8988T (cell line): ENCODE data around the gene CLDN3.
"Not testable (repeated sequence)": the region's sequence is repeated elsewhere in the genome, so short reads cannot be mapped to it uniquely, and the experiment has no call there.

Experiments used
- DNase-seq: peaks from one replicate; pipeline ENCODE4 v3.0.0; 2011

The CLDN3 gene

GRCh38 chr7:73735528-73735905 is 34.6 kb downstream of the CLDN3 start:
- DNase-seq, result peak; percentile 2

- DNase-seq, result peak; percentile 63
Observed at GRCh38 chr7:73734619-73735527, 35.2 kb downstream of the CLDN3 start.

- no peak for DNase-seq
Observed at GRCh38 chr7:73732397-73732796, 37.7 kb downstream of the CLDN3 start.

- DNase-seq, result no peak
Observed at GRCh38 chr7:73730485-73730884, 39.6 kb downstream of the CLDN3 start.

- no peak for DNase-seq
Observed at GRCh38 chr7:73728551-73728950, 41.5 kb downstream of the CLDN3 start.

- no peak for DNase-seq
Observed at GRCh38 chr7:73727952-73728351, 42.1 kb downstream of the CLDN3 start.

- no peak for DNase-seq
Observed at GRCh38 chr7:73726083-73726466, 44.0 kb downstream of the CLDN3 start.

- no peak for DNase-seq
Observed at GRCh38 chr7:73723813-73724212, 46.3 kb downstream of the CLDN3 start.

GRCh38 chr7:73722785-73723184 is 47.3 kb downstream of the CLDN3 start:
- no peak for DNase-seq

- DNase-seq, result not testable (repeated sequence)
Observed at GRCh38 chr7:73722182-73722581, 47.9 kb downstream of the CLDN3 start.

GRCh38 chr7:73721377-73721817 is 48.7 kb downstream of the CLDN3 start:
- DNase-seq, result peak; percentile 11

GRCh38 chr7:73720443-73720842 is 49.6 kb downstream of the CLDN3 start:
- DNase-seq, result not testable (repeated sequence)

- DNase-seq, result no peak
Observed at GRCh38 chr7:73719806-73720169, 50.3 kb downstream of the CLDN3 start.
